Esophagus muscularis mucosa (tissue), 4 donors: ENCODE results near the gene APOM. TPM values are rescaled to one million over a fixed set of nuclear protein-coding genes. Genes with fewer than 3 reads are reported as not detected.

Experiments used
- DNase-seq: peaks from one replicate; pipeline ENCODE4 v3.0.0-alpha.2; 2017; ENCODE audit errors: extremely low spot score
- H3K27ac ChIP-seq, 4 donors: fragments of 200-600 bp; sonication (generic); replicated peaks in 1 of 4; 1 replicate in 3 of 4; 2 replicates in 1 of 4; pipeline ENCODE4 v1.5.1; 2016 to 2019; ENCODE audit warnings: mild to moderate bottlenecking in 1 of 4
- H3K27me3 ChIP-seq, 4 donors: fragments of 200-600 bp; sonication (generic); one replicate each; pipeline versions ENCODE4 v1.5.1 to v1.6.0; 2016 to 2019
- H3K36me3 ChIP-seq, 4 donors: fragments of 200-600 bp; sonication (generic); one replicate each; pipeline ENCODE4 v1.5.1; 2016 to 2019
- H3K4me1 ChIP-seq, 4 donors: fragments of 200-600 bp; sonication (generic); one replicate each; pipeline ENCODE4 v1.5.1; 2016 to 2019
- H3K4me3 ChIP-seq, 4 donors: fragments of 200-600 bp; sonication (generic); 1 replicate in 2 of 4; 2 replicates in 2 of 4; pipeline ENCODE4 v1.5.1; 2016 to 2019; ENCODE audit warnings: mild to moderate bottlenecking in 4 of 4, moderate library complexity in 1 of 4
- H3K9me3 ChIP-seq, 4 donors: fragments of 200-600 bp; sonication (generic); 1 replicate in 3 of 4; 2 replicates in 1 of 4; pipeline ENCODE4 v1.5.1; 2016 to 2019
- EP300 ChIP-seq: sonication (generic); formaldehyde crosslinking; IDR thresholded peaks from one replicate; pipeline ENCODE4 v1.6.1; 2017; ENCODE audit warnings: antibody characterized with exemption
- POLR2A ChIP-seq: fragments of 450-650 bp; IDR thresholded peaks from one replicate; pipeline ENCODE4 v1.6.1; 2017; ENCODE audit warnings: antibody characterized with exemption, moderate library complexity, mild to moderate bottlenecking, low read depth
- POLR2AphosphoS5 ChIP-seq, 2 donors: sonication (generic); formaldehyde crosslinking; IDR thresholded peaks; one replicate each; pipeline ENCODE4 v1.6.1; 2017; ENCODE audit warnings: antibody characterized with exemption in 2 of 2
- WGBS: methylation state at CpG from one replicate; pipeline ENCODE4 v1.1.5; 2018; 5-methylcytosine and 5-hydroxymethylcytosine counted together
- intact Hi-C: fragments of 100-400 bp; cut with DNase I; formaldehyde crosslinking; loops from one replicate; pipeline ENCODE4 v1.15.1; 2023
- total RNA-seq, 4 donors: library from RNA; depleted of rRNA; stranded (reverse); fragments of >200 nt; gene quantifications; one replicate each; pipeline versions ENCODE4 v1.1.0 to v1.2.1, GENCODE V29; 2016
- TF ChIP-seq, protein P1 (sequence below), 3 experiments: fragments of 200-600 bp in 2 of 3; fragments of 450-650 bp in 1 of 3; sonication (generic) in 2 of 3; IDR thresholded peaks; one replicate each; pipeline ENCODE4 v1.5.1; 2017 to 2019; ENCODE audit warnings: antibody characterized with exemption in 3 of 3, mild to moderate bottlenecking in 2 of 3, moderate library complexity in 1 of 3

APOM gene
- total RNA-seq, 4 donors from 2014 or later = 1.5 to 3.3 (median 2.0) TPM

DNA sequence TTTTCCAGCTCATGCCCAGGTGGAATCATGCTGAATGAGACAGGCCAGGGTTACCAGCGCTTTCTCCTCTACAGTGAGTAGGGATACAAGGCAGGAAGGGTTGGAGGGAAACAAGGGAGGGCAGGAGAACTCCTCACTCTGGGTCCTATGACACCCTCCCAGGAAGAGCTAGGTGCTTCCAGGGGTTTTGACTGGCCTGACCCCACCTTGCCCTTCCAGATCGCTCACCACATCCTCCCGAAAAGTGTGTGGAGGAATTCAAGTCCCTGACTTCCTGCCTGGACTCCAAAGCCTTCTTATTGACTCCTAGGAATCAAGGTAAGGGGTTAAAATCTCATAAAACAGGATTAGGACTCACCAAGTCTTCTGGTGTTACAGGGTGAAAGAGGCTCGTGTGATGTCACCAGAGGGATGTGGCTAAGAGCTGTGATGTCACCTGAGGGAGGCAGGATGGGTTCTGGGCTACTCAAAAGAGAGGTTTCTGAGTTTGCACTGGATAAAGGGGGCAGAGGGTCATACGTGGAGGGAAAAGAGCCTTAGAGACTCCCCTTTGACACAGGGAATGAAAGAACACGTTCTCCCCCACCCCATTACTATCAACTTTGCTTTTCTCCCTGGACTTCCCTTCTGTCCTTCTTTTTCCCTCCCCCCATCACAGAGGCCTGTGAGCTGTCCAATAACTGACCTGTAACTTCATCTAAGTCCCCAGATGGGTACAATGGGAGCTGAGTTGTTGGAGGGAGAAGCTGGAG, 1.9 kb downstream of the APOM start:
- H3K27ac ChIP-seq = peak overlapping the region in 2 of 4 donors; percentile 17 to 20
- H3K9me3 ChIP-seq = no peaks in the 10 kb centered on the region
- intact Hi-C loops = no loop called here
- TF ChIP-seq EP300 (no peak), POLR2AphosphoS5 (IDR thresholded peaks at IDR 0.05) (no peak), POLR2A (no peak)
- TF ChIP-seq, protein P1, sequence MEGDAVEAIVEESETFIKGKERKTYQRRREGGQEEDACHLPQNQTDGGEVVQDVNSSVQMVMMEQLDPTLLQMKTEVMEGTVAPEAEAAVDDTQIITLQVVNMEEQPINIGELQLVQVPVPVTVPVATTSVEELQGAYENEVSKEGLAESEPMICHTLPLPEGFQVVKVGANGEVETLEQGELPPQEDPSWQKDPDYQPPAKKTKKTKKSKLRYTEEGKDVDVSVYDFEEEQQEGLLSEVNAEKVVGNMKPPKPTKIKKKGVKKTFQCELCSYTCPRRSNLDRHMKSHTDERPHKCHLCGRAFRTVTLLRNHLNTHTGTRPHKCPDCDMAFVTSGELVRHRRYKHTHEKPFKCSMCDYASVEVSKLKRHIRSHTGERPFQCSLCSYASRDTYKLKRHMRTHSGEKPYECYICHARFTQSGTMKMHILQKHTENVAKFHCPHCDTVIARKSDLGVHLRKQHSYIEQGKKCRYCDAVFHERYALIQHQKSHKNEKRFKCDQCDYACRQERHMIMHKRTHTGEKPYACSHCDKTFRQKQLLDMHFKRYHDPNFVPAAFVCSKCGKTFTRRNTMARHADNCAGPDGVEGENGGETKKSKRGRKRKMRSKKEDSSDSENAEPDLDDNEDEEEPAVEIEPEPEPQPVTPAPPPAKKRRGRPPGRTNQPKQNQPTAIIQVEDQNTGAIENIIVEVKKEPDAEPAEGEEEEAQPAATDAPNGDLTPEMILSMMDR (IDR thresholded peaks at IDR 0.05) = no peak
- peaks cover 48 to 73% (median 58%) of the 10 kb centered on the region in 4 donors for H3K4me1 ChIP-seq
- 69% methylated on average over 6 of the region's 6 CpGs for WGBS
- no peak overlapping the region for H3K4me3 ChIP-seq
- peaks cover 0 to 45% (median 34%) of the 10 kb centered on the region in 4 donors for H3K36me3 ChIP-seq
- H3K27me3 ChIP-seq = no peaks in the 10 kb centered on the region
- DNase-seq = no peak

DNA sequence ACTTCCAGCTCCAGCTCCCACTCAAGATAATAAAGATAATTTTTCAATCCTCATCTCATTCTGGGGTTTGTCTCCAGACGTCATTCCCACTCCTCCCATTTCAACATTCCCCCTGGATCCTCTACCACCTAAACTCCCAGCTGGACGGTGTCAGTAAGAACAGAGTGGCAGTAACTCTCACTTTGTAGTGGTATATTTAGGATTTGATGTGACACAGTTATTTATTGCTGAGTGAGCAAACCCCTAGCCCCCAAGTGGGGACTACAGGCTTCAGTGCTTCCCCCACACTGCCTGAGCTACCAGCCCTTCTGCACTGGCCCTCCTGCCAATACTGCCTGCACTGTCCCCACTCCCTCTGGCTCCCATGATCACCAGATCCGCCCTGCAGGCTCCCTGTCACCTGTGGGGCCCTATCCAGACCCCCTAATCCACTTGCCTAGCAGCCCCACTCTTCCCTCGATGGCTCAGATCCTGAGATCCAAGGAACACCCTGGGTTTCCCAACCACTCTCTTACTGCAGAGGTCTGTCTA, 2.5 kb downstream of the APOM start:
- Histone ChIP-seq H3K36me3 (peaks cover 0 to 47% (median 36%) of the 10 kb centered on the region in 4 donors), H3K4me3 (no peak overlapping the region), H3K4me1 (peaks cover 53 to 78% (median 62%) of the 10 kb centered on the region in 4 donors), H3K27ac (peak overlapping the region in 1 of 4 donors; percentile 20), H3K9me3 (no peaks in the 10 kb centered on the region), H3K27me3 (no peaks in the 10 kb centered on the region)
- TF ChIP-seq EP300 (no peak), POLR2A (no peak), POLR2AphosphoS5 (IDR thresholded peaks at IDR 0.05) (no peak)
- TF ChIP-seq, protein P1 (IDR thresholded peaks at IDR 0.05) = no peak
- no peak for DNase-seq
- WGBS = 73% methylated on average over 4 of the region's 4 CpGs
- intact Hi-C loops = no loop called here

DNA sequence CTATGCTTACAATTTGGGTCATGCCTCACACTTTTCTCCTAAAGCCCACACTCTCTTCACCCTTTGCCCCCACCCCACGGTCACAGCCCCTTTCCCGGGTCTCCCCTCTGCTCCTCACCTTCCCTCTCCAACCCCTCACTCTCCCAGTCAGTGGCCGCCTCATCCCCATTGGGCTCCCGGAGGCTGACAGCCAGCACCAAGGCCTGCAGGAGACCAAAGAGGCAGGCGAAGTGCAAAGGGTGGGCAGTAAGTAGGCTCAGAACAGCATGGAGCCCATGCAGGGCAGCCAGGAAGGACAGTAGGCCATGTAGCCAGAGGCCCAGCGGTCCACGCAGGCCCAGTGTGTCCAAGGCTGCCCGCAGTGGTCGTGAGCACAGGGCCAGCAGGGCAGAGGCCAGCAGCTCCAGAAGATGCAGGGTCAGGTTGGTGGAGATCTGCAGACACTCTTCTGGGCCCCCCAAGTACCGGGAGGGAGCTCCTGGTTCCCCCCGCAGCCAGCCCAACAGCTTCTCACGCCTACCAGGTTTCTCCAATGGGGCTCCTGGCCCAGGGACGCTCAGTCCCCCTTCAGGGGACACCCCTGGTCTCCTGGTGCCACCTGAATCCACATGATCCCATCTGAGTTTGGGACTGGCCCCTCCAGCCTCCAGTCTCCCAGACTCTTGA, 3.4 kb downstream of the APOM start:
- TF ChIP-seq POLR2AphosphoS5 (IDR thresholded peaks at IDR 0.05) (no peak), POLR2A (no peak), EP300 (no peak)
- TF ChIP-seq, protein P1 (IDR thresholded peaks at IDR 0.05) = no peak
- peak overlapping the region; percentile 84 to 99 (median 89) for H3K27ac ChIP-seq
- H3K27me3 ChIP-seq = no peaks in the 10 kb centered on the region
- peak overlapping the region; percentile 68 to 91 (median 70) for H3K4me3 ChIP-seq
- 82% methylated on average over 12 of the region's 13 CpGs for WGBS
- intact Hi-C loops = no loop called here
- DNase-seq = no peak
- peaks cover 0 to 48% (median 38%) of the 10 kb centered on the region in 4 donors for H3K36me3 ChIP-seq
- H3K9me3 ChIP-seq = no peaks in the 10 kb centered on the region
- peaks cover 56 to 78% (median 64%) of the 10 kb centered on the region in 4 donors for H3K4me1 ChIP-seq

DNA sequence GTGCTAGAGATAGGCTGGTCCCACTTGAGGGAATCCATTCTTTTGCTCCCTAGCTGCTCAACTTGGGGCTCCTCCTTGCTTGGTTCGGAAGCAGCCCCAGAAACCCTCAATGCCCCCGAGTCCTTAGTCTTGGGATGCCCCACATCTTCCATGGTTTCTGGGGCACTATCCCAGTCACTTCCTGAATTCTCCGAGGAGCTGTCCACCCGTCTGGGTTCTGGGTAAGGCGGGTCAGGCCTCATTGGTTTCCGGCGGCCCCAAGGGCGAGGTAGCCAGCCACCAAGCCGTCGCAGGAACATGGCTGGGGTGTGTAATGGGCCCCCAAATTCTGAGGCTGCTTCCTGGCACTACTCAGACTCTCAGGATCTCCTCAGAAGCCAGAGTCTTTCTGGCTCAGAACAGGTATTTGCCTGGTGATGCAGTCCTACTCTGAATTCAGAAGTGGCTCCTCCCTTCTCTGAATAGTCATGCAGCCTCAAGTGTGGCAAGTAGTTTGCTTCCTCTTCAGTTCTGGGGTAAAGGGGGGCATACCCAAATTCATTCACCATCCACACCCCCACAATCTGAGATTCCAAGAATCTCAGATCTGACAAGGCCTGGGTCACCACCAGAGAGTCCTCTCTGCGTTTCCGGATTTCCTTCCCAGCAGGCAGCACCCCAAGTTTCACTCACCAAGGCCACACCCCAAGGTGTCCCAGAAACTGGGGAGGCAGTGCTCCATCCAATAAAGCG, 4.1 kb downstream of the APOM start:
- peak overlapping the region; percentile 84 to 99 (median 89) for H3K27ac ChIP-seq
- H3K36me3 ChIP-seq = peaks cover 0 to 48% (median 38%) of the 10 kb centered on the region in 4 donors
- peak overlapping the region; percentile 68 to 91 (median 70) for H3K4me3 ChIP-seq
- 45% methylated on average over 4 of the region's 13 CpGs for WGBS
- no peak for DNase-seq
- no peaks in the 10 kb centered on the region for H3K27me3 ChIP-seq
- H3K9me3 ChIP-seq = no peaks in the 10 kb centered on the region
- H3K4me1 ChIP-seq = peaks cover 60 to 83% (median 66%) of the 10 kb centered on the region in 4 donors
- intact Hi-C loops = no loop called here
- no peak for TF ChIP-seq EP300
- no peak for TF ChIP-seq POLR2AphosphoS5 (IDR thresholded peaks at IDR 0.05)
- no peak for TF ChIP-seq POLR2A
- TF ChIP-seq, protein P1 (IDR thresholded peaks at IDR 0.05) = no peak
